ENCODE results near the gene TOR2A.

DNA sequence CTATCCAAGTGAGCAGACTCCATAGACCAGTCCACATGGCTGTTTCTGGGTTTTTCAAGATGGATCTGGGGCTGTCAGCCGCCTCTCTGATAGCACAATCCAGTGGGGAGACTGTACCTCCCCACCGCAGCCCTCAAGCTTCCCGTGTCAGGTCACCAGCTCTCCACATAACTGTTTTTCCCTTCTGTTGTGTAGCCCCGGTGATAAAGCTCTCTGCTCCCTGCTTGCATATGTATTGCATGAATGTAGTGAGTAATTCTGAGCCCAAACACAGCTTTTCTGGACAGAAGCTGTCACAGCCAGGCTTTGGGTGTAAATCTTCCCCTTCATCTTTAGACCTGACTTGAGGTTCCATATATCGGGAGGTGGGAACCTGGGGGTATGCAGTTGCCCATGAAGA, 51.4 kb downstream of the TOR2A start:
- TF ChIP-seq CTCF (optimal IDR thresholded peaks at IDR 0.05 in 1 of 3, IDR thresholded peaks at IDR 0.05 in 1 of 3, conservative IDR thresholded peaks at IDR 0.05 in 1 of 3; ENCODE audit: extremely low read depth in 1 of 3, insufficient read depth in 2 of 3, low read length in 3 of 3) (no peak), EZH2 (IDR thresholded peaks at IDR 0.05; ENCODE audit: low read length) (no peak)
